Measurements from ENCODE around the gene TLR1. TPM values are rescaled to one million over a fixed set of nuclear protein-coding genes. Genes with fewer than 3 reads are reported as not detected.
A peak's percentile ranks its signal among the peaks of the same experiment; 100 is the strongest.

TLR1 gene
- polyA plus RNA-seq, 3 donors, result 49.8 to 117 (median 62.2) TPM

DNA sequence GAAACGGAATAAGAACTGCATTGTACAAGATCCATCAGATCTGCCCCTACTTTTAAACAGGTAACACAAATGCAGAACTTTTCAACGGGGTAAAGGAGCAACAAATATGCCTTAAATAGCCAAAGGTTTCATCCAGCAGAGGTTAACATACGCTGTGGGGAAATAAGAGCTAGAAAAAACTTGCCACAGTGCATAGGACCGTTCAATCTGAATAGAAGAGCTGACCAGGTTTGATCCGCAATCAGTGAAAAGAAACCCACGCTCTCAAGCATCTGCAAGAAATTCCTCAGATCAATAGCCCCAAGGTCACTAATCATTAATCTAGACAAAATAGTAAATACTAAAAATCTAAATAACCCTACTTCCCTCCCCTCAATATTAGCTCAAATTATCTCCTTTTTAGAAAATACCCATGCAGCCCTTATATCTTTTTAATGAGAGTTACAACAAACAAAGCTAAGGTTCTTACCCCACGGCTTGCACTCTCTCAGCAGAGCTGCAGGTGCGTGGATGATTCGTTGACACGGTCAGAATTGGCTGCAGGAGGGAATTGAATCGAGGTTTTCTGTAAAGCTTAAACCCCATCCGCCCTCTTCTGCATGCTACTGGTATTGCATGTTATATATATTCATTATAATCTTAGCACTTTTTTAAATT is 22.0 kb downstream of the TLR1 start, which contains the start of gene TLR10:
TSS of gene TLR10 (minus strand) at position 539 of the 657 bp plus-strand sequence. CDS start 7,400 bp downstream, outside the sequence.
- peaks cover 0 to 2% (median 0%) of the 10 kb centered on the region in 7 donors for H3K9me3 Mint-ChIP-seq
- H3K9ac ChIP-seq (ENCODE audit: insufficient read depth, low read length, poor library complexity, severe bottlenecking), result no peak within 1 kb of the TSS
- H3K79me2 ChIP-seq (ENCODE audit: insufficient read depth, low read length), result peaks cover under 1% of the 10 kb centered on the region
- no CpG with 5 or more reads among the region's 12 CpGs for WGBS (ENCODE audit: insufficient coverage)
- H3K36me3 ChIP-seq (replicated peaks in 1 of 2; ENCODE audit: control insufficient read depth in 1 of 2, insufficient read depth in 2 of 2, low read length in 2 of 2), result no peaks in the 10 kb centered on the region
- H3K27me3 ChIP-seq (ENCODE audit: control insufficient read depth in 2 of 2, insufficient read depth in 2 of 2, low read length in 2 of 2), result no peaks in the 10 kb centered on the region
- peak within 1 kb of the TSS; percentile 37 to 78 (median 63) for H3K27ac Mint-ChIP-seq
- H3K4me3 ChIP-seq (replicated peaks in 1 of 3; ENCODE audit: low read depth in 2 of 3, low read length in 3 of 3), result peak within 1 kb of the TSS in 1 of 3 experiments; percentile 48
- H4K20me1 ChIP-seq (ENCODE audit: insufficient read depth, low read length), result no peaks in the 10 kb centered on the region
- peaks cover 45% of the 10 kb centered on the region for H3K4me1 Mint-ChIP-seq
- TF ChIP-seq, protein P1, sequence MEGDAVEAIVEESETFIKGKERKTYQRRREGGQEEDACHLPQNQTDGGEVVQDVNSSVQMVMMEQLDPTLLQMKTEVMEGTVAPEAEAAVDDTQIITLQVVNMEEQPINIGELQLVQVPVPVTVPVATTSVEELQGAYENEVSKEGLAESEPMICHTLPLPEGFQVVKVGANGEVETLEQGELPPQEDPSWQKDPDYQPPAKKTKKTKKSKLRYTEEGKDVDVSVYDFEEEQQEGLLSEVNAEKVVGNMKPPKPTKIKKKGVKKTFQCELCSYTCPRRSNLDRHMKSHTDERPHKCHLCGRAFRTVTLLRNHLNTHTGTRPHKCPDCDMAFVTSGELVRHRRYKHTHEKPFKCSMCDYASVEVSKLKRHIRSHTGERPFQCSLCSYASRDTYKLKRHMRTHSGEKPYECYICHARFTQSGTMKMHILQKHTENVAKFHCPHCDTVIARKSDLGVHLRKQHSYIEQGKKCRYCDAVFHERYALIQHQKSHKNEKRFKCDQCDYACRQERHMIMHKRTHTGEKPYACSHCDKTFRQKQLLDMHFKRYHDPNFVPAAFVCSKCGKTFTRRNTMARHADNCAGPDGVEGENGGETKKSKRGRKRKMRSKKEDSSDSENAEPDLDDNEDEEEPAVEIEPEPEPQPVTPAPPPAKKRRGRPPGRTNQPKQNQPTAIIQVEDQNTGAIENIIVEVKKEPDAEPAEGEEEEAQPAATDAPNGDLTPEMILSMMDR (IDR thresholded peaks at IDR 0.05), result peak; percentile 90
- peak; percentile 54 to 64 (median 60) for DNase-seq
- no peaks in the 10 kb centered on the region for H3K36me3 Mint-ChIP-seq
- peak within 1 kb of the TSS; percentile 56 for H3K4me2 ChIP-seq (replicated peaks; ENCODE audit: extremely low read depth, low read length, poor library complexity, severe bottlenecking)
- no peaks in the 10 kb centered on the region for H3K9me3 ChIP-seq (replicated peaks in 1 of 2; ENCODE audit: control insufficient read depth in 1 of 2, insufficient read depth in 1 of 2, low read length in 2 of 2)
- H3K4me1 ChIP-seq (ENCODE audit: control insufficient read depth in 1 of 2, insufficient read depth in 2 of 2, low read length in 2 of 2), result peaks cover 57 to 58% of the 10 kb centered on the region in 2 donors
- intact Hi-C loops (cut with micrococcal nuclease), result loop anchor here in 1 of 2 donors (10.0 kb wide), 1 partner anchor 72 kb away; the partner anchor contains the start of gene TLR6
- H3K27me3 Mint-ChIP-seq (ENCODE audit: low read depth in 3 of 3), result peaks cover 0 to 1% (median 0%) of the 10 kb centered on the region in 3 donors
- peak within 1 kb of the TSS in 1 of 2 donors; percentile 37 for H3K27ac ChIP-seq (ENCODE audit: low read depth in 1 of 2, low read length in 2 of 2)
- peak within 1 kb of the TSS in 1 of 2 donors; percentile 80 for H3K4me3 Mint-ChIP-seq
- H2AFZ ChIP-seq (ENCODE audit: insufficient read depth, low read depth, low read length, poor library complexity, severe bottlenecking), result peak within 1 kb of the TSS; percentile 41

DNA sequence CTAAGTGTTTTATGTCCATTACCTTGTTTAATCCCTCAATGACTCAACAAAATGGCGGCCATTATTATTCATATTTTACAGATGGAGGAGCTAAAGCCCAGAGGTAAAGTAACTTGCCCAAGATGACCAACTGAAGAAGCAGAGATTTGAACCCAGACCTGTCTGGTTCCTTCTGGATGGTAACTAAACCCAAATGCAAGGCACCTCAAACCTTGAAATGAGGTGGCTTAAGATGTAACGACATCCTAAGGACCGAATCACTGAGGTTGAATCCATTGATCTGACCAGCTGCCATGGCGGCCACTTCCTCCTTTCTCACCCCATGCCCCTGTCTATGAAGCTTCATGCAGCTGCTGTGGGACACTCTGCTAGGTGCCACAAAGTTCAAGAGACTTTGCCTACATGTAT is 22.7 kb downstream of the TLR1 start:
- H3K4me1 Mint-ChIP-seq, result peaks cover 45% of the 10 kb centered on the region
- intact Hi-C loops (cut with micrococcal nuclease), result loop anchor here in 1 of 2 donors (10.0 kb wide), 1 partner anchor 73 kb away; the partner anchor contains the start of gene TLR6
- WGBS (ENCODE audit: insufficient coverage), result 100% methylated on average over 1 of the region's 4 CpGs
- Histone ChIP-seq H3K4me3 (replicated peaks in 1 of 3; ENCODE audit: low read depth in 2 of 3, low read length in 3 of 3) (no peak overlapping the region), H3K4me2 (replicated peaks; ENCODE audit: extremely low read depth, low read length, poor library complexity, severe bottlenecking) (no peak overlapping the region), H2AFZ (ENCODE audit: insufficient read depth, low read depth, low read length, poor library complexity, severe bottlenecking) (no peak overlapping the region), H3K9ac (ENCODE audit: insufficient read depth, low read length, poor library complexity, severe bottlenecking) (no peak overlapping the region), H3K27ac (ENCODE audit: low read depth in 1 of 2, low read length in 2 of 2) (no peak overlapping the region), H3K79me2 (ENCODE audit: insufficient read depth, low read length) (no peaks in the 10 kb centered on the region), H3K27me3 (ENCODE audit: control insufficient read depth in 2 of 2, insufficient read depth in 2 of 2, low read length in 2 of 2) (no peaks in the 10 kb centered on the region), H3K36me3 (replicated peaks in 1 of 2; ENCODE audit: control insufficient read depth in 1 of 2, insufficient read depth in 2 of 2, low read length in 2 of 2) (no peaks in the 10 kb centered on the region), H3K4me1 (ENCODE audit: control insufficient read depth in 1 of 2, insufficient read depth in 2 of 2, low read length in 2 of 2) (peaks cover 52 to 53% of the 10 kb centered on the region in 2 donors), H4K20me1 (ENCODE audit: insufficient read depth, low read length) (no peaks in the 10 kb centered on the region), H3K9me3 (replicated peaks in 1 of 2; ENCODE audit: control insufficient read depth in 1 of 2, insufficient read depth in 1 of 2, low read length in 2 of 2) (no peaks in the 10 kb centered on the region)
- peaks cover 0 to 1% (median 0%) of the 10 kb centered on the region in 3 donors for H3K27me3 Mint-ChIP-seq (ENCODE audit: low read depth in 3 of 3)
- no peaks in the 10 kb centered on the region for H3K36me3 Mint-ChIP-seq
- no peak for DNase-seq
- H3K4me3 Mint-ChIP-seq, result no peak overlapping the region
- TF ChIP-seq, protein P1 (IDR thresholded peaks at IDR 0.05), result no peak
- no peak overlapping the region for H3K27ac Mint-ChIP-seq
- peaks cover 0 to 2% (median 0%) of the 10 kb centered on the region in 7 donors for H3K9me3 Mint-ChIP-seq

Data from CD14-positive monocyte (primary cell).